ENCODE results near the gene SYN1. TPM values are rescaled to one million over a fixed set of nuclear protein-coding genes. Genes with fewer than 3 reads are reported as not detected.

SYN1 gene
- total RNA-seq, 1 donor from 2014 or later: 2.2 TPM

DNA sequence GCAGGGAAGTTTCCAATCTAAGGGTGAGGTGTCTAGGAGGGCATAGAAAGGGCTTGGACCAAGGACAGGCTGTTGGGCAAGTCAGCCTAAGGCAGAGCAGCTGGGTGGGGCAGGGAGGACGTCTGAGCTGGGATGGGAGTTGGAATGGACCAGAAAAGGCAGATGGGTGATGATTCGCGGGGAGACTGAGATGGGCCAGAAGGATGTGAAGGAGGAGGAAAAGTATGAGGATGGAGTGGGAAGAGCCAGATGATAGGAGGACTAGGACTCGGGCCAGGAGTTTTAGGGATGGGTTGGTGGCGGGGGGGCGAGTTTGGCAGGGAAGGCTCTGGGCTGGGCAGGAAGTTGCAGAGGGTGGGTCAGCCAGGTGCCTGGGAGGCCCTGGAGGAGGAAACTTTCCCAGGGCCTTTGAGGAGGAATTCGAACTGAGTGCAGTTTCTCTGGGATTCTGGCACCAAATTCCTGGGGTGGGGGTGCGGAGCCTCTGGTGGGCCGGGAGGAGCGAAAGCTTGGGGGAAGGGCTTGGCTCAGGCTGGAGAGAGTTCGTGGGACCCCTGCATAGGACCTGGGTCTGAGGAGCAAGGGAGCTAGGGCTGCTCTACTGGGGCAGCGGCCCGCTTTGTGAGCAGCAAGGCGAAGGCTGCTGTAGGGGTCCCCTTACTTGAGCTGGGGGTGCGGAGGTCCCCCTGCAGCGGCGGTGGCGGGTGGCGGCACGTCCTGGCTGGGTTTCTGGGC is 46.1 kb downstream of the SYN1 start:
- no peaks in the 10 kb centered on the region for H3K9me3 ChIP-seq (ENCODE audit: insufficient read depth, low read depth, low read length)
- no peak for TF ChIP-seq EZH2 (IDR thresholded peaks at IDR 0.05; ENCODE audit: insufficient read depth, low read length)
- TF ChIP-seq, protein P1, sequence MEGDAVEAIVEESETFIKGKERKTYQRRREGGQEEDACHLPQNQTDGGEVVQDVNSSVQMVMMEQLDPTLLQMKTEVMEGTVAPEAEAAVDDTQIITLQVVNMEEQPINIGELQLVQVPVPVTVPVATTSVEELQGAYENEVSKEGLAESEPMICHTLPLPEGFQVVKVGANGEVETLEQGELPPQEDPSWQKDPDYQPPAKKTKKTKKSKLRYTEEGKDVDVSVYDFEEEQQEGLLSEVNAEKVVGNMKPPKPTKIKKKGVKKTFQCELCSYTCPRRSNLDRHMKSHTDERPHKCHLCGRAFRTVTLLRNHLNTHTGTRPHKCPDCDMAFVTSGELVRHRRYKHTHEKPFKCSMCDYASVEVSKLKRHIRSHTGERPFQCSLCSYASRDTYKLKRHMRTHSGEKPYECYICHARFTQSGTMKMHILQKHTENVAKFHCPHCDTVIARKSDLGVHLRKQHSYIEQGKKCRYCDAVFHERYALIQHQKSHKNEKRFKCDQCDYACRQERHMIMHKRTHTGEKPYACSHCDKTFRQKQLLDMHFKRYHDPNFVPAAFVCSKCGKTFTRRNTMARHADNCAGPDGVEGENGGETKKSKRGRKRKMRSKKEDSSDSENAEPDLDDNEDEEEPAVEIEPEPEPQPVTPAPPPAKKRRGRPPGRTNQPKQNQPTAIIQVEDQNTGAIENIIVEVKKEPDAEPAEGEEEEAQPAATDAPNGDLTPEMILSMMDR (IDR thresholded peaks at IDR 0.05; ENCODE audit: insufficient read depth, low read depth, low read length): no peak
- H3K9ac ChIP-seq (ENCODE audit: low read length): peak overlapping the region; percentile 50
- H3K79me2 ChIP-seq (ENCODE audit: insufficient read depth, low read length): no peaks in the 10 kb centered on the region
- peaks cover 20% of the 10 kb centered on the region for H3K4me1 Mint-ChIP-seq (ENCODE audit: low read depth, unreplicated experiment)
- peak overlapping the region; percentile 26 for H3K27ac ChIP-seq (ENCODE audit: low read depth, low read length)
- no peaks in the 10 kb centered on the region for H3K9me3 Mint-ChIP-seq (ENCODE audit: unreplicated experiment)
- peaks cover 6% of the 10 kb centered on the region for H3K36me3 Mint-ChIP-seq (ENCODE audit: low read depth, unreplicated experiment)
- DNase-seq (ENCODE audit: low read depth) (peak; percentile 58), FAIRE-seq (no peak)
- H3K4me3 ChIP-seq (ENCODE audit: insufficient read depth, low read depth, low read length): no peak overlapping the region
- peak overlapping the region; percentile 65 for H3K4me3 Mint-ChIP-seq (ENCODE audit: unreplicated experiment)
- no peaks in the 10 kb centered on the region for H4K20me1 ChIP-seq (ENCODE audit: insufficient read depth, low read length)
- no peak overlapping the region for H2AFZ ChIP-seq (ENCODE audit: low read depth, low read length)
- no peaks in the 10 kb centered on the region for H3K27me3 ChIP-seq (ENCODE audit: insufficient read depth, low read length)
- H3K36me3 ChIP-seq (ENCODE audit: insufficient read depth, low read length): peaks cover 4% of the 10 kb centered on the region
- no peaks in the 10 kb centered on the region for H3K27me3 Mint-ChIP-seq (ENCODE audit: low read depth, unreplicated experiment)
- peaks cover 9% of the 10 kb centered on the region for H3K4me1 ChIP-seq (ENCODE audit: insufficient read depth, low read length)
- peak overlapping the region; percentile 69 for H3K4me2 ChIP-seq (ENCODE audit: low read length)
- H3K27ac Mint-ChIP-seq (ENCODE audit: unreplicated experiment): peak overlapping the region; percentile 59

GRCh38 chrX:47572773-47573340 is 46.8 kb downstream of the SYN1 start:
- peaks cover 14% of the 10 kb centered on the region for H3K4me1 Mint-ChIP-seq (ENCODE audit: low read depth, unreplicated experiment)
- no peak for TF ChIP-seq EZH2 (IDR thresholded peaks at IDR 0.05; ENCODE audit: insufficient read depth, low read length)
- TF ChIP-seq, protein P1 (IDR thresholded peaks at IDR 0.05; ENCODE audit: insufficient read depth, low read depth, low read length): no peak
- H4K20me1 ChIP-seq (ENCODE audit: insufficient read depth, low read length): no peaks in the 10 kb centered on the region
- H3K4me2 ChIP-seq (ENCODE audit: low read length): peak overlapping the region; percentile 69
- DNase-seq (ENCODE audit: low read depth): no peak
- H3K27ac Mint-ChIP-seq (ENCODE audit: unreplicated experiment): peak overlapping the region; percentile 78
- peak overlapping the region; percentile 50 for H3K9ac ChIP-seq (ENCODE audit: low read length)
- H3K27me3 ChIP-seq (ENCODE audit: insufficient read depth, low read length): no peaks in the 10 kb centered on the region
- FAIRE-seq: no peak
- peaks cover 6% of the 10 kb centered on the region for H3K36me3 Mint-ChIP-seq (ENCODE audit: low read depth, unreplicated experiment)
- peak overlapping the region; percentile 3 for H3K27ac ChIP-seq (ENCODE audit: low read depth, low read length)
- peaks cover 8% of the 10 kb centered on the region for H3K4me1 ChIP-seq (ENCODE audit: insufficient read depth, low read length)
- H3K36me3 ChIP-seq (ENCODE audit: insufficient read depth, low read length): peaks cover 4% of the 10 kb centered on the region
- no peaks in the 10 kb centered on the region for H3K27me3 Mint-ChIP-seq (ENCODE audit: low read depth, unreplicated experiment)
- no peaks in the 10 kb centered on the region for H3K9me3 Mint-ChIP-seq (ENCODE audit: unreplicated experiment)
- H3K9me3 ChIP-seq (ENCODE audit: insufficient read depth, low read depth, low read length): no peaks in the 10 kb centered on the region
- no peak overlapping the region for H3K4me3 Mint-ChIP-seq (ENCODE audit: unreplicated experiment)
- no peak overlapping the region for H3K4me3 ChIP-seq (ENCODE audit: insufficient read depth, low read depth, low read length)
- no peaks in the 10 kb centered on the region for H3K79me2 ChIP-seq (ENCODE audit: insufficient read depth, low read length)
- no peak overlapping the region for H2AFZ ChIP-seq (ENCODE audit: low read depth, low read length)

GRCh38 chrX:47571896-47572295 is 47.8 kb downstream of the SYN1 start:
- no peaks in the 10 kb centered on the region for H3K9me3 ChIP-seq (ENCODE audit: insufficient read depth, low read depth, low read length)

More at GRCh38 chrX:47571896-47572295, 47.8 kb downstream of the SYN1 start:
- DNase-seq (ENCODE audit: low read depth) (no peak), FAIRE-seq (no peak)
- H3K4me1 ChIP-seq (ENCODE audit: insufficient read depth, low read length): peaks cover 7% of the 10 kb centered on the region
- H3K36me3 ChIP-seq (ENCODE audit: insufficient read depth, low read length): peaks cover 4% of the 10 kb centered on the region
- no peak overlapping the region for H3K4me3 ChIP-seq (ENCODE audit: insufficient read depth, low read depth, low read length)
- no peak overlapping the region for H3K4me3 Mint-ChIP-seq (ENCODE audit: unreplicated experiment)
- no peak overlapping the region for H2AFZ ChIP-seq (ENCODE audit: low read depth, low read length)
- peaks cover 7% of the 10 kb centered on the region for H3K4me1 Mint-ChIP-seq (ENCODE audit: low read depth, unreplicated experiment)
- H3K27me3 Mint-ChIP-seq (ENCODE audit: low read depth, unreplicated experiment): no peaks in the 10 kb centered on the region
- H4K20me1 ChIP-seq (ENCODE audit: insufficient read depth, low read length): no peaks in the 10 kb centered on the region
- no peak overlapping the region for H3K9ac ChIP-seq (ENCODE audit: low read length)
- no peaks in the 10 kb centered on the region for H3K79me2 ChIP-seq (ENCODE audit: insufficient read depth, low read length)
- H3K36me3 Mint-ChIP-seq (ENCODE audit: low read depth, unreplicated experiment): peaks cover 6% of the 10 kb centered on the region
- H3K4me2 ChIP-seq (ENCODE audit: low read length): no peak overlapping the region
- no peaks in the 10 kb centered on the region for H3K9me3 Mint-ChIP-seq (ENCODE audit: unreplicated experiment)
- no peak overlapping the region for H3K27ac Mint-ChIP-seq (ENCODE audit: unreplicated experiment)
- H3K27me3 ChIP-seq (ENCODE audit: insufficient read depth, low read length): no peaks in the 10 kb centered on the region
- no peak for TF ChIP-seq EZH2 (IDR thresholded peaks at IDR 0.05; ENCODE audit: insufficient read depth, low read length)
- TF ChIP-seq, protein P1 (IDR thresholded peaks at IDR 0.05; ENCODE audit: insufficient read depth, low read depth, low read length): no peak
- no peak overlapping the region for H3K27ac ChIP-seq (ENCODE audit: low read depth, low read length)
